Activated naive CD4-positive, alpha-beta T cell treated with anti-CD3 and anti-CD28 coated beads for 36 hours (primary cell): ENCODE measurements around the gene OLFM3. TPM values are rescaled to one million over a fixed set of nuclear protein-coding genes. Genes with fewer than 3 reads are reported as not detected.

Experiments
- CTCF ChIA-PET: fragments of 350-600 bp; sonication (Branson Sonifier 250); formaldehyde crosslinking; loops from one replicate; lab custom pipeline; 2021; ENCODE audit warnings: antibody characterized with exemption; lab: Charles Lee
- DNase-seq: peaks from one replicate; pipeline ENCODE4 v3.0.0-alpha.2; 2020
- H3K27ac Mint-ChIP-seq: one replicate; pipeline ENCODE4 v1.8.0; 2021; ENCODE audit warnings: mild to moderate bottlenecking, mixed read lengths
- H3K27me3 Mint-ChIP-seq: one replicate; pipeline ENCODE4 v1.8.0; 2021; ENCODE audit warnings: low read depth, mixed read lengths
- H3K36me3 Mint-ChIP-seq: one replicate; pipeline ENCODE4 v1.8.0; 2021; ENCODE audit warnings: low read depth, mixed read lengths
- H3K4me1 Mint-ChIP-seq: one replicate; pipeline ENCODE4 v1.8.0; 2021; ENCODE audit warnings: low read depth, mixed read lengths
- H3K4me3 Mint-ChIP-seq: one replicate; pipeline ENCODE4 v1.8.0; 2021; ENCODE audit warnings: mild to moderate bottlenecking, moderate library complexity, mixed read lengths
- H3K9me3 Mint-ChIP-seq: one replicate; pipeline ENCODE4 v1.8.0; 2021; ENCODE audit warnings: mixed read lengths
- intact Hi-C: fragments of 100-400 bp; cut with micrococcal nuclease; formaldehyde crosslinking; loops from one replicate; pipeline ENCODE4 v1.15.1; 2023
- total RNA-seq, 2 experiments: library from RNA; stranded (reverse); gene quantifications; one replicate each; pipeline ENCODE4 v1.2.3, GENCODE V29; 2021

Gene OLFM3
- total RNA-seq, 2 experiments from 2014 or later = not detected

DNA sequence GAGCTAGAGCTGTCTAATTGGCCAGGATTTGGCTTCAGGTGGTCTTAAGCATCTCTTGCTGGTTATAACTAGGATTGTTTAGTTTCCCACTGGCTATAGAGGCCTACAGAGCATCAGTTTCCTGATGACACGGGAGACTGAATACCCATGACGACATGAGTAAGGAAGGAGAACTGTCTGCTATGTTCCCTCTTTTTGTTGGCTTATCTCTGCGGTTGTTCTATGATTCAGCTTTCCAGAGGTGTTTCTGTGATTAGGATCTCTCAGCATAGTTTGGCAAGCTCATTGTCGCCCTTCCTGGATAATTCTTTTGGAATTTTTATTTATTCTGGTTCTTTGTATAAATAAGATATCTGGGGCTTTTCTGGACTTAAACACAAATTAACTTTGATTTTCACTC lies 163.4 kb downstream of the OLFM3 start:
- Mint-ChIP-seq H3K27me3 (no peaks in the 10 kb centered on the region), H3K4me3 (no peak overlapping the region), H3K36me3 (no peaks in the 10 kb centered on the region), H3K9me3 (no peaks in the 10 kb centered on the region), H3K4me1 (no peaks in the 10 kb centered on the region), H3K27ac (no peak overlapping the region)
- intact Hi-C loops = no loop called here
- CTCF ChIA-PET = interaction anchor here (0.7 kb wide), 1 partner anchor 9 kb away, joined by 3 read pairs; no protein-coding TSS in a partner anchor
- no peak for DNase-seq

GRCh38 chr1:101826416-101826815 lies 170.3 kb downstream of the OLFM3 start:
- H3K4me3 Mint-ChIP-seq = no peak overlapping the region
- intact Hi-C loops = no loop called here
- no peaks in the 10 kb centered on the region for H3K9me3 Mint-ChIP-seq
- CTCF ChIA-PET = no interaction called here
- no peaks in the 10 kb centered on the region for H3K36me3 Mint-ChIP-seq
- no peak overlapping the region for H3K27ac Mint-ChIP-seq
- no peak for DNase-seq
- H3K4me1 Mint-ChIP-seq = no peaks in the 10 kb centered on the region
- H3K27me3 Mint-ChIP-seq = no peaks in the 10 kb centered on the region

- Mint-ChIP-seq H3K36me3 (no peaks in the 10 kb centered on the region), H3K27ac (no peak overlapping the region), H3K9me3 (no peaks in the 10 kb centered on the region), H3K27me3 (no peaks in the 10 kb centered on the region), H3K4me3 (no peak overlapping the region), H3K4me1 (no peaks in the 10 kb centered on the region)
- no peak for DNase-seq
- CTCF ChIA-PET = no interaction called here
- intact Hi-C loops = loop anchor here (1.0 kb wide), 1 partner anchor 614 kb away; no protein-coding TSS in a partner anchor
Observed at GRCh38 chr1:101820071-101820470, 176.7 kb downstream of the OLFM3 start.

- Mint-ChIP-seq H3K36me3 (no peaks in the 10 kb centered on the region), H3K27ac (no peak overlapping the region), H3K4me3 (no peak overlapping the region), H3K27me3 (no peaks in the 10 kb centered on the region), H3K9me3 (no peaks in the 10 kb centered on the region), H3K4me1 (no peaks in the 10 kb centered on the region)
- CTCF ChIA-PET = no interaction called here
- intact Hi-C loops = no loop called here
- no peak for DNase-seq
Observed at GRCh38 chr1:101816262-101816661, 180.5 kb downstream of the OLFM3 start.

- no peaks in the 10 kb centered on the region for H3K9me3 Mint-ChIP-seq
- no peak overlapping the region for H3K27ac Mint-ChIP-seq
- intact Hi-C loops = no loop called here
- peaks cover 2% of the 10 kb centered on the region for H3K27me3 Mint-ChIP-seq
- H3K4me1 Mint-ChIP-seq = no peaks in the 10 kb centered on the region
- H3K36me3 Mint-ChIP-seq = no peaks in the 10 kb centered on the region
- no peak overlapping the region for H3K4me3 Mint-ChIP-seq
- CTCF ChIA-PET = interaction anchor here (0.6 kb wide), 1 partner anchor 123 kb away, joined by 4 read pairs; no protein-coding TSS in a partner anchor
- no peak for DNase-seq
Observed at GRCh38 chr1:101798417-101798816, 198.3 kb downstream of the OLFM3 start.

GRCh38 chr1:101797722-101798121 lies 199.0 kb downstream of the OLFM3 start:
- Mint-ChIP-seq H3K27ac (no peak overlapping the region), H3K4me1 (no peaks in the 10 kb centered on the region), H3K36me3 (no peaks in the 10 kb centered on the region), H3K27me3 (peaks cover 2% of the 10 kb centered on the region), H3K9me3 (no peaks in the 10 kb centered on the region), H3K4me3 (no peak overlapping the region)
- CTCF ChIA-PET = interaction anchor here (0.6 kb wide), 1 partner anchor 122 kb away, joined by 4 read pairs; no protein-coding TSS in a partner anchor
- DNase-seq = no peak
- intact Hi-C loops = no loop called here

DNA sequence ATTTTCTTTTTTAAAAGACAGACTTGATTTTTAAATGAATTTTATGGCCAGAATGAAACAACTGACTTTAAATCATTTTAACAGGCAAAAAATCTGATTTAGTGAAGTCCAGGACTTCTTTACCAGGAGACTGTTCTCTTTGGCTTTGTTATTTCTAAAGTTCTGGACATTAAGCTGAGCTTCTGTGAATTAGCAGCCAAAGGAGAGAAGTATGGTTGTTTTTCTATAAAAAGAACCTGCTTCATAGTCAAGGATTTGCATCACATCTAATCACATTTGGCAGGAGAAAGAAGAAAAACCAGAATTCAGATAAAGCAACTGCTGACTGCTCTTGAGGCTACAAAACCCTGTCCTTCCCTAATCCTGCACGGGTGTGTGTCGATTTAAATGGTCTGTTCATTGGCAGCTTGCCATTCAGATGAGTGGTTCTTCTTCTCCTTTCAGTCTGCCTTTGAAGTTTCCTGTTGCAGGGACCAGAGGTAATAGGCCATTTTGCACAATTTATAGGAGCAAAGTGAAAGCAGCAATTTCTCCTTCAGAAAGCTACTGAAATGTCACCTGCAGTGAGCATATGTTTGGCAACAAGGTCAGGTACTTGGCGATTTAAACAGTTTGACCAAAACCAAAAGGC lies 215.4 kb downstream of the OLFM3 start:
- no peaks in the 10 kb centered on the region for H3K27me3 Mint-ChIP-seq
- H3K4me1 Mint-ChIP-seq = no peaks in the 10 kb centered on the region
- no peak overlapping the region for H3K27ac Mint-ChIP-seq
- CTCF ChIA-PET = interaction anchor here (0.6 to 1.0 kb wide), 2 partner anchors 85 to 188 kb away, joined by 3 to 5 read pairs; no protein-coding TSS in a partner anchor
- intact Hi-C loops = no loop called here
- DNase-seq = no peak
- H3K36me3 Mint-ChIP-seq = no peaks in the 10 kb centered on the region
- no peak overlapping the region for H3K4me3 Mint-ChIP-seq
- no peaks in the 10 kb centered on the region for H3K9me3 Mint-ChIP-seq

DNA sequence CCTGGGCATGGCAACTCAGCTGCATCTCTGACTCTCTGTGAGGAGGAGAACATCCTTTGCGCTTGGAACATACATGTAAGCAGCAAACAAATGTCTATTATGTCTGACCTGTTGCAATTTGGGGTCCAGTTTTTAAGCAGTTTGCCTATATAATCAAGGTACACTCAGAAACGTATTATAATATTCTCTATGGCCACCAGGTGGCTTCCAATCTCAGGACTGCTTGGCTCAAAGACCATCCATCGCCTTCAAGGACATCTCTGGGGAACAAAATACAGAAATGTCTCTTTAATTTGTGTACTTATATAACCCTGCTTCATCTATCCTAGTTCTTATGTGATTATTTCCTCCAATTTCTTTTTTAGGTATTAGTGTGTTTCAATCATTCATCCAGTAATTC lies 227.2 kb downstream of the OLFM3 start:
- peaks cover 2% of the 10 kb centered on the region for H3K27me3 Mint-ChIP-seq
- H3K36me3 Mint-ChIP-seq = no peaks in the 10 kb centered on the region
- CTCF ChIA-PET = no interaction called here
- intact Hi-C loops = no loop called here
- no peak for DNase-seq
- no peak overlapping the region for H3K27ac Mint-ChIP-seq
- no peak overlapping the region for H3K4me3 Mint-ChIP-seq
- H3K4me1 Mint-ChIP-seq = no peaks in the 10 kb centered on the region
- no peaks in the 10 kb centered on the region for H3K9me3 Mint-ChIP-seq

- intact Hi-C loops = no loop called here
- no peak overlapping the region for H3K4me3 Mint-ChIP-seq
- CTCF ChIA-PET = no interaction called here
Observed at GRCh38 chr1:101757985-101758384, 238.7 kb downstream of the OLFM3 start.

GRCh38 chr1:101756411-101756810 lies 240.3 kb downstream of the OLFM3 start:
- no peak for DNase-seq

More at GRCh38 chr1:101757985-101758384, 238.7 kb downstream of the OLFM3 start:
- Mint-ChIP-seq H3K27ac (no peak overlapping the region), H3K9me3 (no peaks in the 10 kb centered on the region), H3K36me3 (no peaks in the 10 kb centered on the region), H3K4me1 (no peaks in the 10 kb centered on the region), H3K27me3 (no peaks in the 10 kb centered on the region)
- DNase-seq = no peak

More at GRCh38 chr1:101756411-101756810, 240.3 kb downstream of the OLFM3 start:
- Mint-ChIP-seq H3K27ac (no peak overlapping the region), H3K9me3 (no peaks in the 10 kb centered on the region), H3K4me1 (no peaks in the 10 kb centered on the region), H3K27me3 (no peaks in the 10 kb centered on the region), H3K4me3 (no peak overlapping the region), H3K36me3 (no peaks in the 10 kb centered on the region)
- CTCF ChIA-PET = no interaction called here
- intact Hi-C loops = no loop called here
